HG03095 (cell line): ENCODE measurements around the gene CES5A.
"Not testable (repeated sequence)": the region's sequence is repeated elsewhere in the genome, so short reads cannot be mapped to it uniquely, and the experiment has no call there.

Experiments used
- ATAC-seq: cut with Tn5 transposase; IDR thresholded peaks from one replicate; pipeline ENCODE4 v1.9.1; 2021; ENCODE audit warnings: moderate library complexity; ENCODE audit not compliant: unreplicated experiment

CES5A gene

GRCh38 chr16:55832425-55832772 is 42.8 kb downstream of the CES5A start:
- no peak for ATAC-seq

- ATAC-seq: no peak
Observed at GRCh38 chr16:55830658-55831294, 44.4 kb downstream of the CES5A start.

DNA sequence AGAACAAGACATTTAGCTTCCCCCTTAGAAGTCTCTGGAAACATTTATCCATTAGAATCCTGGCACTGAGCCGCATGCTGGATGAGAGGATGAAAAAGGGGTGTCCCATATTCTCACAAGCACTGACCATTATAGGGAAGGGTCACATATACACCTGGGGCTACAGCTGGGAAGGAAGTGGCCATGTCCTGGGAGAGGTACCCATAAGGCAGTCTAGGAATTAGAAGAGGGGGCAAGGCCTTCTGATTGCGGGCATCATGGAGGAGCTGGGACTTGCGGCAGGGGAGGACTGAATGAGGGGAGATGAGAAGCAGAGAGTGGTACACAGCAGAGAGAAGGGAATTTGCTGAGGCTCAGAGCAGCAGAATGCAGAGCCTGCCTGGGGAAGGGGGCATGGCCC is 45.9 kb downstream of the CES5A start:
- not testable (repeated sequence) for ATAC-seq

GRCh38 chr16:55828680-55829079 is 46.5 kb downstream of the CES5A start:
- ATAC-seq: no peak

DNA sequence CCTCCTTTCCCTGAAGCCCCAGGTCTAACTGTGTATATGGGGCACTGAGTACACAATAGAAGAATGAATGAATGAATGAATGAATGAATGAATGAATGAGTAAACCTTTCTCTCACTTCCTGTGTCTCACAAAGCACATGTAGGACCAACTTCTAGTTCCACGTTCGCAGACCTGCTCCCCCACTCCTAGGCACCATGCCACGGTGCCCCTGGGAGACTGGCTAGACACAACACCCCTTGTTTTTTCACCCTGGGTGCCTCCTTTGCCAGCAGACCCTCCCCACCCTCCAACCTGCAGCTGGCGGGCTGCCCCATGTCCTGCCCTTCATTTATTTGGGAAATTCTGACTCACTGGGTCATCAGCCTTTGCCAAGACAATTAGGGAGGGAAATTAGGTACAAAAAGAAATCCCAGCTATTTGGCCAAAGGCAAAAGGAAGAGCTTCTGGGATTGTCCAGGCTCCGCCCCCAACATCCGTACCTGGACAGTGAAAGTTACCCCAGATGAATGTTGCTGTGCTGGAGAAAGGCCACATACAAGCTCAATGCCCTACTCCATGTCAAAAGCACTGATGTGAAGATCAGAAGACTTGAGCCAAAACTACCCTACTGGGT is 50.0 kb downstream of the CES5A start:
- ATAC-seq: no peak

DNA sequence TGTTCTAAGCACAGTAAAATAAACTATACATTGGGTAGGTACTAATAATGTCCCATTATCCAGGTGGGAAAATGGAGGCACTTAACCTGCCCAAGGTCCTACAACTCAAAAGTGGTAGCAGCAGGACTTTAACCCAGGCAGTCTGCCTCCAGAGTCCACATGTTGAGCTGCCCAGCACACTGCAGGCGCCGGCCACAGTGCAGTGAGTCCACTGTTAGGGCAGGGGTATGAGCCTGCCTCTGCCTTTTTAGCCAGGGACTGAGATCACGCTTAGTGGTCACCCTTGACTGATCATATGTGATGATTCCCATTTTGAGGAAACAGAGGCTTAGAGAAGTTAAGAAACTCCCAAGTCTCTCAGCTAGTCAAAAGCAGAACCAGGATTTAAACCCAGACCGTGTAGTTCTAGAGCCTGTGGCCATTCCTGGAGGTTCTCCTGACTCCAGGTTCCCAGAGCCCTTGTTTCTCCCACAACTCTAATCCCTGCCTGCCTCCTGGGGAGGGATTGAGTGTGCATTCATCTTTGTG is 50.6 kb downstream of the CES5A start:
- no peak for ATAC-seq

GRCh38 chr16:55822280-55822810 is 52.8 kb downstream of the CES5A start:
- ATAC-seq: no peak

- ATAC-seq: no peak
Observed at GRCh38 chr16:55821210-55821609, 54.0 kb downstream of the CES5A start.

- ATAC-seq: no peak
Observed at GRCh38 chr16:55820615-55821014, 54.6 kb downstream of the CES5A start.

- ATAC-seq: no peak
Observed at GRCh38 chr16:55817236-55817912, 57.8 kb downstream of the CES5A start.

GRCh38 chr16:55816222-55816621 is 59.0 kb downstream of the CES5A start:
- ATAC-seq: not testable (repeated sequence)

GRCh38 chr16:55815320-55815719 is 59.9 kb downstream of the CES5A start:
- no peak for ATAC-seq

- ATAC-seq: not testable (repeated sequence)
Observed at GRCh38 chr16:55814174-55814573, 61.0 kb downstream of the CES5A start.

GRCh38 chr16:55813730-55814129 is 61.4 kb downstream of the CES5A start:
- not testable (repeated sequence) for ATAC-seq

- ATAC-seq: no peak
Observed at GRCh38 chr16:55812951-55813350, 62.2 kb downstream of the CES5A start.

- ATAC-seq: no peak
Observed at GRCh38 chr16:55811811-55812210, 63.4 kb downstream of the CES5A start.

DNA sequence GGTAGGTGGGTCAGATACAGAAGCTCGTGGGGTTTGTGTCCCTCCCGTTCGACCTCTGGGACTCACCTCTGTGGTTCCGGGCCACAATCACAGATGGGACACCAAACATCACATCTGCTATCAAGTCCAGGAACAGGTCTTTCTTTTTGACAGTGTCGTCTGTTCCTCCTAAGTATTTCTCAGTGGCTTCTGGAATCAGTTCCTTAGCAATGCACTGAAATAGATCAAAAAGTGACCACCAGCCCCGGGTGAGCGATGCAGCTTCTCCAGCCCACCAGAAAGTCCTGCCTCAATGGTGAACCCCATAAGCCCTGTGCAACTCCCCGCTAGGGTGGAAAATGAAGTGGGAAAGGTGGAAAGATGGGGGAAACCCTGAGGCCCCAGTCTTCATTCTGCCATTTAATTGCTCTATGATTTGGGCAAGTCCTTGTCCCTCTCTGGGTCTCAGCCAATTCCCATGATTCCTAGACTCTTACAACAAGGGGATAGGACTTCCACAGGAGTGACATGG is 64.7 kb downstream of the CES5A start:
- ATAC-seq: no peak

DNA sequence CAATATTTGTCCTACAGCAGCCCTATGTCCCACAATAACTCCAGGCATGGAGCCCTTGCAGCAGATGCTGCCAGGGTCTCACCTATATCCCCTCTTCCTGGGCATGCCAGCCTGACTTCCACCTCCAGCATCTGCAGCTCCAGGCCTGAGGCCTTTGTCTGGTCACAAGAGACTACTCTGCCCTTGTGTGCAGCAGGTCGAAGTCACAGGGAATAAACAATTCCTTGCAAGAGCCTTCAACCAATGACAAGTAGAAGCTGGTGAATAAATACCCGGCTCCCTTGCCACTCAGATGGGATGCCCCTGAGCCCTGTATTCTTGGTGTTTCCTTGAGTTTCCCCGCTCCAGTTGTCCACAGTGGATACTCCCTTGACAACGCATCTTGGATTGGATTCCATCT is 65.3 kb downstream of the CES5A start:
- no peak for ATAC-seq

GRCh38 chr16:55809386-55809785 is 65.8 kb downstream of the CES5A start:
- no peak for ATAC-seq

DNA sequence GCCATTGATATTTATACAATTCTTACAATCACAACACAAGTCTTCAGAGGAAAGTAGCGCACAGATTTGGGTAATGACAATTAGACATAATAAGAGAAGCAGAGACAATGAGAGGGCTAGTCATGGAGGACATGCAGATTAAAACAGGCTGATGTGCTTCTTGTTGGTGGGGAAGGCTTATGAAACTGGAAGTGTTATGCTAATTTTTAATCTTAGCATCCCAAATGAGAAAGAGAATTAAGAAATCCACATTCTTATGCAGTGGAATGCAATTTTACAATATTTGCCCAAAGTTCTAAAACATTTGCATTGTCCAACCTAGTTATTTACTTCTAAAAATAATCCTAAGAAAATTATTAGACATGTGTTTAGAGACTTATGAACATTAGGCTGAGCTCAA is 66.9 kb downstream of the CES5A start:
- ATAC-seq: not testable (repeated sequence)

- ATAC-seq: not testable (repeated sequence)
Observed at GRCh38 chr16:55805104-55805503, 70.1 kb downstream of the CES5A start.

DNA sequence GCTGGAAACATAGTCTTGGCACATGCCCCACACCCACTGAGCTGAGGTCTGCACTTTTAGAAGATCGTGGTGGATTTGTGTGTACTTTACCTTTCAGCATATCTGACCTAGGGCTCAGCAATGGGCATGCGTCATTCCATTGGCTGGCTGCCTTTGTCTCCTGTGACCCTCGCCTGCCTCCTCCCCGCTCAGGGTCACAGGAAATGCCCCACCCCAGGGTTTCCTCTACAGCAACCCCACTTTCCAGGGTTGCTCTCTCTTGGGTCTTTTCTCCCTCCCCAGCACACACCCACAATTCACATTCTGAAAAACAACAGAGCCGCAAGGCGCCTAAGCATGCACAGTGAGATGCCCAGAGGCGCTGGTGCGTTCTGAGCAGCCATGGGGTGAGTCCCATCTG is 71.5 kb downstream of the CES5A start:
- not testable (repeated sequence) for ATAC-seq
